ENCODE data around the gene P2RY11.

Gene P2RY11

GRCh38 chr19:10126213-10126639 lies 14.7 kb downstream of the P2RY11 start:
- H3K36me3 ChIP-seq (ENCODE audit: control insufficient read depth in 2 of 2, insufficient read depth in 2 of 2, low read length in 2 of 2): peaks cover 0 to 3% of the 10 kb centered on the region in 2 donors
- H3K4me1 ChIP-seq (ENCODE audit: control insufficient read depth in 2 of 2, insufficient read depth in 2 of 2, low read length in 2 of 2): no peaks in the 10 kb centered on the region
- no peak overlapping the region for H3K9ac ChIP-seq (ENCODE audit: low read depth in 1 of 2, low read length in 2 of 2)
- no peak overlapping the region for H3K4me3 ChIP-seq (ENCODE audit: low read length in 2 of 2)
- H3K27me3 ChIP-seq (ENCODE audit: control insufficient read depth in 2 of 2, insufficient read depth in 2 of 2, low read length in 2 of 2): no peaks in the 10 kb centered on the region
- no peak overlapping the region for H3K27ac ChIP-seq (ENCODE audit: low read depth in 2 of 2, low read length in 2 of 2)
- H3K9me3 ChIP-seq (ENCODE audit: control insufficient read depth in 2 of 2, low read length in 2 of 2): no peaks in the 10 kb centered on the region

- H3K4me1 ChIP-seq (ENCODE audit: control insufficient read depth in 2 of 2, insufficient read depth in 2 of 2, low read length in 2 of 2): no peaks in the 10 kb centered on the region
- no peak overlapping the region for H3K27ac ChIP-seq (ENCODE audit: low read depth in 2 of 2, low read length in 2 of 2)
- H3K9me3 ChIP-seq (ENCODE audit: control insufficient read depth in 2 of 2, low read length in 2 of 2): no peaks in the 10 kb centered on the region
- no peaks in the 10 kb centered on the region for H3K27me3 ChIP-seq (ENCODE audit: control insufficient read depth in 2 of 2, insufficient read depth in 2 of 2, low read length in 2 of 2)
- peaks cover 24 to 38% of the 10 kb centered on the region in 2 donors for H3K36me3 ChIP-seq (ENCODE audit: control insufficient read depth in 2 of 2, insufficient read depth in 2 of 2, low read length in 2 of 2)
- no peak overlapping the region for H3K9ac ChIP-seq (ENCODE audit: low read depth in 1 of 2, low read length in 2 of 2)
- H3K4me3 ChIP-seq (ENCODE audit: low read length in 2 of 2): no peak overlapping the region
Observed at GRCh38 chr19:10132905-10133304, 21.4 kb downstream of the P2RY11 start.

- H3K27ac ChIP-seq (ENCODE audit: low read depth in 2 of 2, low read length in 2 of 2): no peak overlapping the region
- no peak overlapping the region for H3K4me3 ChIP-seq (ENCODE audit: low read length in 2 of 2)
- no peak overlapping the region for H3K9ac ChIP-seq (ENCODE audit: low read depth in 1 of 2, low read length in 2 of 2)
- H3K27me3 ChIP-seq (ENCODE audit: control insufficient read depth in 2 of 2, insufficient read depth in 2 of 2, low read length in 2 of 2): no peaks in the 10 kb centered on the region
- H3K36me3 ChIP-seq (ENCODE audit: control insufficient read depth in 2 of 2, insufficient read depth in 2 of 2, low read length in 2 of 2): peaks cover 30 to 45% of the 10 kb centered on the region in 2 donors
- no peaks in the 10 kb centered on the region for H3K4me1 ChIP-seq (ENCODE audit: control insufficient read depth in 2 of 2, insufficient read depth in 2 of 2, low read length in 2 of 2)
- no peaks in the 10 kb centered on the region for H3K9me3 ChIP-seq (ENCODE audit: control insufficient read depth in 2 of 2, low read length in 2 of 2)
Observed at GRCh38 chr19:10133596-10133995, 22.1 kb downstream of the P2RY11 start.

GRCh38 chr19:10134040-10134439 lies 22.5 kb downstream of the P2RY11 start:
- H3K36me3 ChIP-seq (ENCODE audit: control insufficient read depth in 2 of 2, insufficient read depth in 2 of 2, low read length in 2 of 2): peaks cover 35 to 49% of the 10 kb centered on the region in 2 donors
- H3K27ac ChIP-seq (ENCODE audit: low read depth in 2 of 2, low read length in 2 of 2): no peak overlapping the region
- no peaks in the 10 kb centered on the region for H3K27me3 ChIP-seq (ENCODE audit: control insufficient read depth in 2 of 2, insufficient read depth in 2 of 2, low read length in 2 of 2)
- H3K4me3 ChIP-seq (ENCODE audit: low read length in 2 of 2): no peak overlapping the region
- H3K9ac ChIP-seq (ENCODE audit: low read depth in 1 of 2, low read length in 2 of 2): no peak overlapping the region
- no peaks in the 10 kb centered on the region for H3K4me1 ChIP-seq (ENCODE audit: control insufficient read depth in 2 of 2, insufficient read depth in 2 of 2, low read length in 2 of 2)
- no peaks in the 10 kb centered on the region for H3K9me3 ChIP-seq (ENCODE audit: control insufficient read depth in 2 of 2, low read length in 2 of 2)

DNA sequence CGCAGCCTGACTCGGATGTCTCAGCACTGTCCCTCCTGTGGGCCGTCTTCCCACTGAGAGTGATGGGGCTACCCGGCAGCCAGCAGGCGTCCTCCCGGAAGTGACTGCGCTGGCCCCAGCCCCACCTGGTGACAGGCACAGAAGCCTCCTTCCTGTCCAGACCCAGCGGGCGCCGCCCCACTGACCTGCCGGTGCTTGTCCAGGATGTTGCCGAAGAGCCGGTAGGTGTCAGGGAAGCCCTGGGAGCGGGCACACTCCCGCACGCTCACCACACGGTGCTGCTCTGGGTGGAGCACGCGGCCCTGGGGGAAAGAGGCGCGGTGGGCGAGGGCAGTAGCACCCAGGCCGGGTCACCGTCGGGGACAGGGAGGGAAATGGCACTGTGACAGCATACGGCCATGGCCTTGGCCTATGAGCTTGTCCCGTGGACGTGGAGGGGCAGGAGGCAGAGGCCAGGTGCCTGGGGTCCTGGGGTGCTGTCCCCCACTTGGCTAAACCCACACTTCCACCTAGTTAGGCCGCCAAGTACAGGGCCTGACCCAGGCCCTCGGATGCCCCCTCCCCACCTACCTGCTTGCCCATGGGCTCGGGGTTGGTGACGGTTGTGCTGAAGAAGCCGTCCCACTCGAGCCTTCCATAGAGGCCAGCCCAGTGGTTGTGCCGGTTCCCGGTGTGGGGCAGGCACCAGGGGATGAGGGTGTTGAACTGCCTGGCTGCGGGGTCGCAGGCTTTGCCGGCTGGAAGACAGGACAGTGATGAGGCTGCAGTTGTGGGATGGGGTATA lies 24.2 kb downstream of the P2RY11 start:
- Histone ChIP-seq H3K4me3 (ENCODE audit: low read length in 2 of 2) (no peak overlapping the region), H3K4me1 (ENCODE audit: control insufficient read depth in 2 of 2, insufficient read depth in 2 of 2, low read length in 2 of 2) (no peaks in the 10 kb centered on the region), H3K36me3 (ENCODE audit: control insufficient read depth in 2 of 2, insufficient read depth in 2 of 2, low read length in 2 of 2) (peaks cover 46 to 65% of the 10 kb centered on the region in 2 donors), H3K9me3 (ENCODE audit: control insufficient read depth in 2 of 2, low read length in 2 of 2) (no peaks in the 10 kb centered on the region), H3K27me3 (ENCODE audit: control insufficient read depth in 2 of 2, insufficient read depth in 2 of 2, low read length in 2 of 2) (no peaks in the 10 kb centered on the region), H3K9ac (ENCODE audit: low read depth in 1 of 2, low read length in 2 of 2) (no peak overlapping the region), H3K27ac (ENCODE audit: low read depth in 2 of 2, low read length in 2 of 2) (no peak overlapping the region)

DNA sequence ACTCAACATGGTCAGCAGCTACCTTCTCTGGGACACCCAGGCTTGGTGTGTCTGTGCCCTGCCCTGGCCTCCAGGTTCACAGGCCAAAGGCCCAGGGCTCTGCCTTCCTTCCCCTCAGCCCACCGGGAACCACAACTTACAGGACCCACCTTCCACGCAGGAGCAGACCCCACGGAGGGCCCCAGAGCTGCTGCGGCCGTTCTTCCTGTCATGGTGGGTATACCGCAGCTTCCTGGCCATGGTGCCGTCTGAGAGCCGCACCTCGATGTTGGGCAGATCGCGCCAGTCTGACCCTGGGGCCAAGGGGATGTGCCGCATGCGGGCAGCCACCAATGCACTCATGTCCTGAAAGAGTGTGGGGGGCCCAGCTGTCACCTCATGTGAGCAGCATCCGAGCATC lies 25.4 kb downstream of the P2RY11 start:
- no peaks in the 10 kb centered on the region for H3K9me3 ChIP-seq (ENCODE audit: control insufficient read depth in 2 of 2, low read length in 2 of 2)
- H3K4me3 ChIP-seq (ENCODE audit: low read length in 2 of 2): no peak overlapping the region
- no peak overlapping the region for H3K9ac ChIP-seq (ENCODE audit: low read depth in 1 of 2, low read length in 2 of 2)
- H3K27ac ChIP-seq (ENCODE audit: low read depth in 2 of 2, low read length in 2 of 2): no peak overlapping the region
- no peaks in the 10 kb centered on the region for H3K27me3 ChIP-seq (ENCODE audit: control insufficient read depth in 2 of 2, insufficient read depth in 2 of 2, low read length in 2 of 2)
- H3K4me1 ChIP-seq (ENCODE audit: control insufficient read depth in 2 of 2, insufficient read depth in 2 of 2, low read length in 2 of 2): no peaks in the 10 kb centered on the region
- H3K36me3 ChIP-seq (ENCODE audit: control insufficient read depth in 2 of 2, insufficient read depth in 2 of 2, low read length in 2 of 2): peaks cover 58 to 73% of the 10 kb centered on the region in 2 donors

DNA sequence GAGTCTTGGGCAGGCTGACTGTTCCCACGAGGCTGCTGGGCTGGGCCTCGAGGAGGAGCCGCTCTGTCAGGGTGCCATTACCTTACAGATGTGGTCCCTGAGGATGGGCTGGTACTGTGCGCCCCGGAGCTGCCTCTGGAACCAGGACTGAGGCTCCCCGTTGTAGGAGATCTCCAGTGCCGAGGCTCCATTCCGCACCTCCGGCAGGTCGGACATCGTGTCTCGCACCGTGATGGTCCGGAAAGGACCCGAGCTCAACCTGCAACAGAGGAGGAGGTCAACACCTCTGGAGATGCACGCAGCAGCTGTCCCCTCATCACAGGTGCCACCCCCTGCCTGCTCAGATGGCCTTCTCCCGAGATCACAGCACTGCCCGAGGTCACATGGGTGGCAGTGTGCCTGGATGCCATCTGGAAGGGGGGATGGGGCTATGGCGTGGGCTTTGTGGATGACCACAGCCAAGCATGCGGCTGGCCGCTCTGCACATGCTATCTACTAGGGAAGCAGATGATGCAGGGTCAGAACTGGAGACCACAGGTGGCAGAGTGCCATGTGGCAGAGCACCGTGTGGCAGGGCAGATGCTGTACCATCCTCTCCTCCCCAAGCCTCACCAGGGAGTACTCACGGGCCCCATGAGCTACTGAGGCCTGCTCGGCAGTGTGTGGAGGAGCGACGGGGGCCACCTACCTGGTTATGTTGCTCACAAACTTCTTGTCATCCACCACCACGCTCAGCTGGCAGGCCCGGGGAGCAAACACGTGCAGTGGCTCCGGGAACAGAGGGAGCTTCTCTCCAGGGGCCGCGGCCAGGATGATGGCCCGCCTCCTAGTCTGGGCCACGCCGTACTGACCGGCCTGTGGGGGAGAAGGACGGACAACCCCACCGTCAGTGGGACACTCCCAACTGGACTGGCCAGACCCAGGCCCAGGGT lies 26.5 kb downstream of the P2RY11 start:
- Histone ChIP-seq H3K36me3 (ENCODE audit: control insufficient read depth in 2 of 2, insufficient read depth in 2 of 2, low read length in 2 of 2) (peaks cover 59 to 78% of the 10 kb centered on the region in 2 donors), H3K27me3 (ENCODE audit: control insufficient read depth in 2 of 2, insufficient read depth in 2 of 2, low read length in 2 of 2) (no peaks in the 10 kb centered on the region), H3K9ac (ENCODE audit: low read depth in 1 of 2, low read length in 2 of 2) (no peak overlapping the region), H3K9me3 (ENCODE audit: control insufficient read depth in 2 of 2, low read length in 2 of 2) (no peaks in the 10 kb centered on the region), H3K27ac (ENCODE audit: low read depth in 2 of 2, low read length in 2 of 2) (no peak overlapping the region), H3K4me3 (ENCODE audit: low read length in 2 of 2) (no peak overlapping the region), H3K4me1 (ENCODE audit: control insufficient read depth in 2 of 2, insufficient read depth in 2 of 2, low read length in 2 of 2) (peaks cover 6 to 7% of the 10 kb centered on the region in 2 donors)

DNA sequence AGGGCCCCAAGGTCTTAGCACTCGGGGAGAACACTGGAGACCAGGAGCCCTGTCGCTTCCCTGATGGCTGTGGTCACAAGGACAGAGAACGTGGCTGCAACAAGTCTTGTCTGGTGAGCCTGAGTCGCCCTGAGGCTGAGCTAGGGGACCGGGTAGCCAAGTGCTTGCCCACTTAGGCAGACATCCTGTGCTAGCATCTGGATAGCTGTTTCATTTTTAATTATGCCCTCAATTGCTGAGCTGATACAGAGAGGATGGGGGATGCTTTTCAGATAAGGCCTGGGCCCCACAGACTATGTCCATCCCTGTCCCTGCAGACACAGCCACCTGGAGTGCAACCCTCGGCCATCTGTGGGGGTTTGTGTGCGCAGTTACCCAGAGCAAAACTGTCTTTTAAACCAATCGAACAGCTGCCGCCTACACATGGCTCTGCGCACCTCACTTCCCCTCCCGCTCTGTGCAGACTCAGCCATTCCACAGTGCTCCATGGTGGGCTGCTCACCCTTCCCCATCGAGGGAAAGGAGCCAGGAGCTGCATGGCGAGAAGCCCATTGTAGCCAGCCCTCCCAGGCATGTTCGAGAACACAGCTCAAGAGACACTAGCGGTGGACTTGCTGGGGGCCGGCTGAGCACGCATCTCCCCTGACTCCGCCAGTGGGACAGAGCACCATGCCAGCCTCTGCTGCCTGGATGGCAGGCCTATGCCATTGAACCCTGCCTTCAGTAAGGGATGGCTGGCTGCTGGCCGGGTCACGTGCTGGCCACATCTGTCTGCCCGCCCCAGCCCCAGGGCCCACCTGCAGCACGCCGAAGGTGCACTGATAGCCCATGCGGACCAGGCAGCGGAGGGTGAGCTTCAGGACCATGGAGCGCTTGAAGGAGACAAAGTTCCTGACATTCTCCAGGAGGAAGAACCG lies 27.6 kb downstream of the P2RY11 start:
- H3K9ac ChIP-seq (ENCODE audit: low read depth in 1 of 2, low read length in 2 of 2): no peak overlapping the region
- peaks cover 7 to 8% of the 10 kb centered on the region in 2 donors for H3K4me1 ChIP-seq (ENCODE audit: control insufficient read depth in 2 of 2, insufficient read depth in 2 of 2, low read length in 2 of 2)
- H3K36me3 ChIP-seq (ENCODE audit: control insufficient read depth in 2 of 2, insufficient read depth in 2 of 2, low read length in 2 of 2): peaks cover 65 to 72% of the 10 kb centered on the region in 2 donors
- no peak overlapping the region for H3K4me3 ChIP-seq (ENCODE audit: low read length in 2 of 2)
- no peaks in the 10 kb centered on the region for H3K9me3 ChIP-seq (ENCODE audit: control insufficient read depth in 2 of 2, low read length in 2 of 2)
- no peaks in the 10 kb centered on the region for H3K27me3 ChIP-seq (ENCODE audit: control insufficient read depth in 2 of 2, insufficient read depth in 2 of 2, low read length in 2 of 2)
- no peak overlapping the region for H3K27ac ChIP-seq (ENCODE audit: low read depth in 2 of 2, low read length in 2 of 2)

DNA sequence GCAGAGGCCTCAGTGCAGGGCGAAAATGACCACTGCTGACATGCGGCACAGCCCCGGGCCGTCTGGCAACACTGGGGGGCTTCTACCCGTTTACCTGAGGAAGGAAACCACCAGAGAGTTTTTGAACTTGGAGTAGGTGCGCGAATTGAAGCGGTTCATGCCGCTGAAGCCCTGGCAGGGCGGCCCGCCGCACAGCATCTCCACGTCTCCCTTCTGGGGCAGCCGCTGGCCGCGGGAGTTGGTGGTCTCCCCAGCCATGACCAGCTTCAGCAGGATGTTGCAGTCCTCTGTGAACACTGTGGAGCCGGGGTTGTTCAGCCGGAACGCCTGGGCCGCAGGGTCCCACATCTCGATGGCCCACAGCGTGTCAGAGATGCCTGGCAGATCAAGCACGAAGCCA lies 28.5 kb downstream of the P2RY11 start:
- no peaks in the 10 kb centered on the region for H3K27me3 ChIP-seq (ENCODE audit: control insufficient read depth in 2 of 2, insufficient read depth in 2 of 2, low read length in 2 of 2)
- H3K4me1 ChIP-seq (ENCODE audit: control insufficient read depth in 2 of 2, insufficient read depth in 2 of 2, low read length in 2 of 2): peaks cover 7 to 8% of the 10 kb centered on the region in 2 donors
- H3K4me3 ChIP-seq (ENCODE audit: low read length in 2 of 2): no peak overlapping the region
- H3K36me3 ChIP-seq (ENCODE audit: control insufficient read depth in 2 of 2, insufficient read depth in 2 of 2, low read length in 2 of 2): peaks cover 67 to 78% of the 10 kb centered on the region in 2 donors
- no peak overlapping the region for H3K9ac ChIP-seq (ENCODE audit: low read depth in 1 of 2, low read length in 2 of 2)
- no peak overlapping the region for H3K27ac ChIP-seq (ENCODE audit: low read depth in 2 of 2, low read length in 2 of 2)
- H3K9me3 ChIP-seq (ENCODE audit: control insufficient read depth in 2 of 2, low read length in 2 of 2): no peaks in the 10 kb centered on the region
